ENCODE measurements around the gene ABCB6. TPM values are rescaled to one million over a fixed set of nuclear protein-coding genes. Genes with fewer than 3 reads are reported as not detected.

The ABCB6 gene
- total RNA-seq, 4 donors from 2014 or later: 18.0 to 42.1 (median 33.3) TPM

GRCh38 chr2:219177552-219178376, 41.0 kb downstream of the ABCB6 start, which contains the start of gene RETREG2:
TSS of gene RETREG2 (plus strand) at chr2:219178275. CDS start at chr2:219178353, 78 bp downstream.
- no peaks in the 10 kb centered on the region for H3K9me3 ChIP-seq
- H3K27me3 ChIP-seq: no peaks in the 10 kb centered on the region
- peaks cover 0 to 59% (median 0%) of the 10 kb centered on the region in 3 donors for H3K36me3 ChIP-seq
- H3K4me1 ChIP-seq: peaks cover 3 to 39% (median 6%) of the 10 kb centered on the region in 4 donors
- peak; percentile 95 to 98 for TF ChIP-seq POLR2A (IDR thresholded peaks at IDR 0.05)
- TF ChIP-seq CTCF (IDR thresholded peaks at IDR 0.05): peak; percentile 3 to 61 (median 36)
- H3K27ac ChIP-seq: peak within 1 kb of the TSS; percentile 93 to 96 (median 95)
- peak within 1 kb of the TSS; percentile 70 to 100 (median 74) for H3K4me3 ChIP-seq
- peak; percentile 83 to 96 (median 94) for DNase-seq

GRCh38 chr2:219176818-219177551, 41.8 kb downstream of the ABCB6 start, which contains the start of gene CNPPD1:
TSS of gene CNPPD1 (minus strand) at chr2:219176925. CDS start at chr2:219176828, 97 bp downstream.
- H3K9me3 ChIP-seq: no peaks in the 10 kb centered on the region
- TF ChIP-seq CTCF (IDR thresholded peaks at IDR 0.05) (peak in 1 of 6 experiments; percentile 4), POLR2A (IDR thresholded peaks at IDR 0.05) (peak; percentile 97)
- no peaks in the 10 kb centered on the region for H3K27me3 ChIP-seq
- H3K4me3 ChIP-seq: peak within 1 kb of the TSS; percentile 70 to 100 (median 74)
- H3K36me3 ChIP-seq: peaks cover 0 to 59% (median 0%) of the 10 kb centered on the region in 3 donors
- H3K27ac ChIP-seq: peak within 1 kb of the TSS; percentile 93 to 96 (median 95)
- peak; percentile 86 to 96 (median 96) for DNase-seq
- H3K4me1 ChIP-seq: peaks cover 3 to 39% (median 6%) of the 10 kb centered on the region in 4 donors

GRCh38 chr2:219175928-219176817, 42.6 kb downstream of the ABCB6 start:
- peak; percentile 73 to 88 (median 82) for DNase-seq
- TF ChIP-seq POLR2A (IDR thresholded peaks at IDR 0.05) (peak; percentile 23 to 33), CTCF (IDR thresholded peaks at IDR 0.05) (no peak)
- H3K36me3 ChIP-seq: peaks cover 0 to 54% (median 0%) of the 10 kb centered on the region in 3 donors

GRCh38 chr2:219175486-219175885, 43.3 kb downstream of the ABCB6 start:
- Histone ChIP-seq H3K4me1 (peaks cover 3 to 43% (median 6%) of the 10 kb centered on the region in 4 donors), H3K27ac (peak overlapping the region; percentile 93 to 96 (median 95))
- peak in 1 of 3 donors; percentile 40 for DNase-seq

More at GRCh38 chr2:219175928-219176817, 42.6 kb downstream of the ABCB6 start:
- peaks cover 3 to 39% (median 6%) of the 10 kb centered on the region in 4 donors for H3K4me1 ChIP-seq
- H3K27ac ChIP-seq: peak overlapping the region; percentile 93 to 96 (median 95)
- H3K9me3 ChIP-seq: no peaks in the 10 kb centered on the region
- peak overlapping the region; percentile 70 to 100 (median 74) for H3K4me3 ChIP-seq
- no peaks in the 10 kb centered on the region for H3K27me3 ChIP-seq

More at GRCh38 chr2:219175486-219175885, 43.3 kb downstream of the ABCB6 start:
- H3K27me3 ChIP-seq: no peaks in the 10 kb centered on the region
- no peak for TF ChIP-seq POLR2A (IDR thresholded peaks at IDR 0.05)
- TF ChIP-seq CTCF (IDR thresholded peaks at IDR 0.05): no peak
- peaks cover 0 to 47% (median 0%) of the 10 kb centered on the region in 3 donors for H3K36me3 ChIP-seq
- peak overlapping the region in 2 of 4 donors; percentile 70 to 100 for H3K4me3 ChIP-seq
- no peaks in the 10 kb centered on the region for H3K9me3 ChIP-seq

Measured in Peyer's patch (tissue), 4 donors.